Measurements from ENCODE around the gene CYP2A7. TPM values are rescaled to one million over a fixed set of nuclear protein-coding genes. Genes with fewer than 3 reads are reported as not detected.

The CYP2A7 gene
- total and polyA plus RNA-seq, 9 of the 15 experiments (the other 6 are each of a cell fraction or from before 2014, with no cell fraction given), result 0.22 TPM; not detected in 8

DNA sequence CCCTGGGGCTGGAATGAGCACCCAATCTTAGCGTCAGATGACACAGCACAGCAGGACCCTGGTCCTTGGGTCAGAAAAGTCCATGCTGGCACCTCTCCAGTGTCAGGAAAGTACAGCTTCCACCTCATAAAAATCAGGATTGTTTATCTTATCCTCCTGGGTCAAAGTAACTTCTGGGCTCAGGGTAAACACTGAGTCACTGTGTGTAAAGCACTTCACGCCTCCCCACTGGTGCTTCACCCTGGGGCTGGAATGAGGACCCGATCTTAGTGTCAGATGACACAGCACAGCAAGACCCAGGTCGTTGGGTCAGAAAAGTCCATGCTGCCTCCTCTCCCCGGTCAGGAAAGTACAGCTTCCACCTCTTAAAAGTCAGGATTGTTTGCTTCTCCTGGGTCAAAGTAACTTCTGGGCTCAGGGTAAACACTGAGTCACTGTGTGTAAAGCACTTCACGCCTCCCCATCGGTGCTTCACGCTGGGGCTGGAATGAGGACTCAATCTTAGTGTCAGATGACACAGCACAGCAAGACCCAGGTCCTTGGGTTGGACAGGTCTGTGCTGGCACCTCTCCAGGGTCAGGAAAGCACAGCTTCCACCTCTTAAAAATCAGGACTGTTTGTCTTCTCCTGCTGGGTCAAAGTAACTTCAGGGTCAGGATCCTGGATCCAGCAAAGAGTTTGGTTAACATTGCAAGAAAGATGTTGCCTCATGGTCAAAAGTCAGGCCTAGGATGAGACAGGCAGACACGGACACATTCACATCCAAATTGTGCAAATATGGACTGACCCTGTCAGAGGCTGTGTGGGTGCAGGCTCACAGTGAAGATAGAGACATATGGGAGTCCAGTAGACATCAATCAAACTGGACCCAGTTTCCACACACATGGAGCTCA, 39.2 kb upstream of the CYP2A7 start (continued):
- TF ChIP-seq, protein P1, sequence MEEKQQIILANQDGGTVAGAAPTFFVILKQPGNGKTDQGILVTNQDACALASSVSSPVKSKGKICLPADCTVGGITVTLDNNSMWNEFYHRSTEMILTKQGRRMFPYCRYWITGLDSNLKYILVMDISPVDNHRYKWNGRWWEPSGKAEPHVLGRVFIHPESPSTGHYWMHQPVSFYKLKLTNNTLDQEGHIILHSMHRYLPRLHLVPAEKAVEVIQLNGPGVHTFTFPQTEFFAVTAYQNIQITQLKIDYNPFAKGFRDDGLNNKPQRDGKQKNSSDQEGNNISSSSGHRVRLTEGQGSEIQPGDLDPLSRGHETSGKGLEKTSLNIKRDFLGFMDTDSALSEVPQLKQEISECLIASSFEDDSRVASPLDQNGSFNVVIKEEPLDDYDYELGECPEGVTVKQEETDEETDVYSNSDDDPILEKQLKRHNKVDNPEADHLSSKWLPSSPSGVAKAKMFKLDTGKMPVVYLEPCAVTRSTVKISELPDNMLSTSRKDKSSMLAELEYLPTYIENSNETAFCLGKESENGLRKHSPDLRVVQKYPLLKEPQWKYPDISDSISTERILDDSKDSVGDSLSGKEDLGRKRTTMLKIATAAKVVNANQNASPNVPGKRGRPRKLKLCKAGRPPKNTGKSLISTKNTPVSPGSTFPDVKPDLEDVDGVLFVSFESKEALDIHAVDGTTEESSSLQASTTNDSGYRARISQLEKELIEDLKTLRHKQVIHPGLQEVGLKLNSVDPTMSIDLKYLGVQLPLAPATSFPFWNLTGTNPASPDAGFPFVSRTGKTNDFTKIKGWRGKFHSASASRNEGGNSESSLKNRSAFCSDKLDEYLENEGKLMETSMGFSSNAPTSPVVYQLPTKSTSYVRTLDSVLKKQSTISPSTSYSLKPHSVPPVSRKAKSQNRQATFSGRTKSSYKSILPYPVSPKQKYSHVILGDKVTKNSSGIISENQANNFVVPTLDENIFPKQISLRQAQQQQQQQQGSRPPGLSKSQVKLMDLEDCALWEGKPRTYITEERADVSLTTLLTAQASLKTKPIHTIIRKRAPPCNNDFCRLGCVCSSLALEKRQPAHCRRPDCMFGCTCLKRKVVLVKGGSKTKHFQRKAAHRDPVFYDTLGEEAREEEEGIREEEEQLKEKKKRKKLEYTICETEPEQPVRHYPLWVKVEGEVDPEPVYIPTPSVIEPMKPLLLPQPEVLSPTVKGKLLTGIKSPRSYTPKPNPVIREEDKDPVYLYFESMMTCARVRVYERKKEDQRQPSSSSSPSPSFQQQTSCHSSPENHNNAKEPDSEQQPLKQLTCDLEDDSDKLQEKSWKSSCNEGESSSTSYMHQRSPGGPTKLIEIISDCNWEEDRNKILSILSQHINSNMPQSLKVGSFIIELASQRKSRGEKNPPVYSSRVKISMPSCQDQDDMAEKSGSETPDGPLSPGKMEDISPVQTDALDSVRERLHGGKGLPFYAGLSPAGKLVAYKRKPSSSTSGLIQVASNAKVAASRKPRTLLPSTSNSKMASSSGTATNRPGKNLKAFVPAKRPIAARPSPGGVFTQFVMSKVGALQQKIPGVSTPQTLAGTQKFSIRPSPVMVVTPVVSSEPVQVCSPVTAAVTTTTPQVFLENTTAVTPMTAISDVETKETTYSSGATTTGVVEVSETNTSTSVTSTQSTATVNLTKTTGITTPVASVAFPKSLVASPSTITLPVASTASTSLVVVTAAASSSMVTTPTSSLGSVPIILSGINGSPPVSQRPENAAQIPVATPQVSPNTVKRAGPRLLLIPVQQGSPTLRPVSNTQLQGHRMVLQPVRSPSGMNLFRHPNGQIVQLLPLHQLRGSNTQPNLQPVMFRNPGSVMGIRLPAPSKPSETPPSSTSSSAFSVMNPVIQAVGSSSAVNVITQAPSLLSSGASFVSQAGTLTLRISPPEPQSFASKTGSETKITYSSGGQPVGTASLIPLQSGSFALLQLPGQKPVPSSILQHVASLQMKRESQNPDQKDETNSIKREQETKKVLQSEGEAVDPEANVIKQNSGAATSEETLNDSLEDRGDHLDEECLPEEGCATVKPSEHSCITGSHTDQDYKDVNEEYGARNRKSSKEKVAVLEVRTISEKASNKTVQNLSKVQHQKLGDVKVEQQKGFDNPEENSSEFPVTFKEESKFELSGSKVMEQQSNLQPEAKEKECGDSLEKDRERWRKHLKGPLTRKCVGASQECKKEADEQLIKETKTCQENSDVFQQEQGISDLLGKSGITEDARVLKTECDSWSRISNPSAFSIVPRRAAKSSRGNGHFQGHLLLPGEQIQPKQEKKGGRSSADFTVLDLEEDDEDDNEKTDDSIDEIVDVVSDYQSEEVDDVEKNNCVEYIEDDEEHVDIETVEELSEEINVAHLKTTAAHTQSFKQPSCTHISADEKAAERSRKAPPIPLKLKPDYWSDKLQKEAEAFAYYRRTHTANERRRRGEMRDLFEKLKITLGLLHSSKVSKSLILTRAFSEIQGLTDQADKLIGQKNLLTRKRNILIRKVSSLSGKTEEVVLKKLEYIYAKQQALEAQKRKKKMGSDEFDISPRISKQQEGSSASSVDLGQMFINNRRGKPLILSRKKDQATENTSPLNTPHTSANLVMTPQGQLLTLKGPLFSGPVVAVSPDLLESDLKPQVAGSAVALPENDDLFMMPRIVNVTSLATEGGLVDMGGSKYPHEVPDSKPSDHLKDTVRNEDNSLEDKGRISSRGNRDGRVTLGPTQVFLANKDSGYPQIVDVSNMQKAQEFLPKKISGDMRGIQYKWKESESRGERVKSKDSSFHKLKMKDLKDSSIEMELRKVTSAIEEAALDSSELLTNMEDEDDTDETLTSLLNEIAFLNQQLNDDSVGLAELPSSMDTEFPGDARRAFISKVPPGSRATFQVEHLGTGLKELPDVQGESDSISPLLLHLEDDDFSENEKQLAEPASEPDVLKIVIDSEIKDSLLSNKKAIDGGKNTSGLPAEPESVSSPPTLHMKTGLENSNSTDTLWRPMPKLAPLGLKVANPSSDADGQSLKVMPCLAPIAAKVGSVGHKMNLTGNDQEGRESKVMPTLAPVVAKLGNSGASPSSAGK (IDR thresholded peaks at IDR 0.05), result peak; percentile 45
- TF ChIP-seq RBBP5 (IDR thresholded peaks at IDR 0.05; ENCODE audit: borderline replicate concordance, insufficient read depth, low read length, poor library complexity, severe bottlenecking), result peak; percentile 30
- TF ChIP-seq NFIC (IDR thresholded peaks at IDR 0.05), result peak; percentile 51
- TF ChIP-seq PHTF2 (CRISPR knock-in tag; IDR thresholded peaks at IDR 0.05), result no peak
- peak; percentile 44; the same call in 1 of the 2 replicates for TF ChIP-seq MAFK (IDR thresholded peaks at IDR 0.05; ENCODE audit: low read length)
- TF ChIP-seq C11orf30 (IDR thresholded peaks at IDR 0.05; ENCODE audit: low read depth), result peak; percentile 60
- TF ChIP-seq CBFA2T2 (conservative IDR thresholded peaks at IDR 0.05), result peak; percentile 19; the same call in 1 of the 2 replicates
- TF ChIP-seq, protein P2, sequence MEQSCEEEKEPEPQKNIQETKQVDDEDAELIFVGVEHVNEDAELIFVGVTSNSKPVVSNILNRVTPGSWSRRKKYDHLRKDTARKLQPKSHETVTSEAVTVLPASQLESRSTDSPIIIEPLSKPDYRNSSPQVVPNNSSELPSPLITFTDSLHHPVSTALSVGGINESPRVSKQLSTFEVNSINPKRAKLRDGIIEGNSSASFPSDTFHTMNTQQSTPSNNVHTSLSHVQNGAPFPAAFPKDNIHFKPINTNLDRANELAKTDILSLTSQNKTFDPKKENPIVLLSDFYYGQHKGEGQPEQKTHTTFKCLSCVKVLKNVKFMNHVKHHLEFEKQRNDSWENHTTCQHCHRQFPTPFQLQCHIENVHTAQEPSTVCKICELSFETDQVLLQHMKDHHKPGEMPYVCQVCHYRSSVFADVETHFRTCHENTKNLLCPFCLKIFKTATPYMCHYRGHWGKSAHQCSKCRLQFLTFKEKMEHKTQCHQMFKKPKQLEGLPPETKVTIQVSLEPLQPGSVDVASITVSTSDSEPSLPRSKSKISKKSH (CRISPR knock-in tag; IDR thresholded peaks at IDR 0.05), result no peak
- TF ChIP-seq, protein P3, sequence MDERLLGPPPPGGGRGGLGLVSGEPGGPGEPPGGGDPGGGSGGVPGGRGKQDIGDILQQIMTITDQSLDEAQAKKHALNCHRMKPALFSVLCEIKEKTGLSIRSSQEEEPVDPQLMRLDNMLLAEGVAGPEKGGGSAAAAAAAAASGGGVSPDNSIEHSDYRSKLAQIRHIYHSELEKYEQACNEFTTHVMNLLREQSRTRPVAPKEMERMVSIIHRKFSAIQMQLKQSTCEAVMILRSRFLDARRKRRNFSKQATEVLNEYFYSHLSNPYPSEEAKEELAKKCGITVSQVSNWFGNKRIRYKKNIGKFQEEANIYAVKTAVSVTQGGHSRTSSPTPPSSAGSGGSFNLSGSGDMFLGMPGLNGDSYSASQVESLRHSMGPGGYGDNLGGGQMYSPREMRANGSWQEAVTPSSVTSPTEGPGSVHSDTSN (CRISPR knock-in tag; IDR thresholded peaks at IDR 0.05; ENCODE audit: low read depth), result no peak
- TF ChIP-seq, protein P3 (tag; conservative IDR thresholded peaks at IDR 0.05; ENCODE audit: low read depth), result 0 out of 2 replicates have a peak, but pooled peaks have one; percentile 9
- peak; percentile 61; the same call in 1 of the 2 replicates for TF ChIP-seq SMARCC2 (IDR thresholded peaks at IDR 0.05; ENCODE audit: low read depth)
